Tibial nerve (tissue), 4 donors: ENCODE data around the gene NCL. TPM values are rescaled to one million over a fixed set of nuclear protein-coding genes. Genes with fewer than 3 reads are reported as not detected.
"Not testable (repeated sequence)": the region's sequence is repeated elsewhere in the genome, so short reads cannot be mapped to it uniquely, and the experiment has no call there.

ENCODE experiments used
- DNase-seq, 2 donors: peaks; one replicate each; pipeline ENCODE4 v3.0.0-alpha.2; 2019; ENCODE audit warnings: low spot score in 2 of 2
- H3K27ac ChIP-seq, 4 donors: fragments of 200-600 bp; sonication (generic) in 3 of 4; one replicate each; pipeline ENCODE4 v1.5.1; 2017 to 2019; ENCODE audit warnings: mild to moderate bottlenecking in 1 of 4
- H3K27me3 ChIP-seq, 2 donors: fragments of 200-600 bp; sonication (generic) in 1 of 2; one replicate each; pipeline versions ENCODE4 v1.5.1 to v1.6.0; 2017 to 2019
- H3K36me3 ChIP-seq, 3 donors: fragments of 200-600 bp; sonication (generic); one replicate each; pipeline ENCODE4 v1.5.1; 2018 to 2019
- H3K4me1 ChIP-seq, 4 donors: fragments of 200-600 bp; sonication (generic) in 3 of 4; one replicate each; pipeline ENCODE4 v1.5.1; 2017 to 2019
- H3K4me3 ChIP-seq, 4 donors: fragments of 200-600 bp; sonication (generic) in 3 of 4; one replicate each; pipeline ENCODE4 v1.5.1; 2017 to 2019; ENCODE audit warnings: mild to moderate bottlenecking in 1 of 4, moderate library complexity in 1 of 4
- H3K9me3 ChIP-seq, 4 donors: fragments of 200-600 bp; sonication (generic) in 3 of 4; one replicate each; pipeline ENCODE4 v1.5.1; 2017 to 2019
- EP300 ChIP-seq, 2 donors: sonication (generic); formaldehyde crosslinking; IDR thresholded peaks; one replicate each; pipeline ENCODE4 v1.6.1; 2017; ENCODE audit warnings: antibody characterized with exemption in 2 of 2, mild to moderate bottlenecking in 1 of 2
- POLR2A ChIP-seq, 2 donors: fragments of 450-650 bp; IDR thresholded peaks; one replicate each; pipeline ENCODE4 v1.6.1; 2017; ENCODE audit warnings: antibody characterized with exemption in 2 of 2, mild to moderate bottlenecking in 2 of 2, moderate library complexity in 2 of 2
- WGBS, 2 donors: methylation state at CpG; one replicate each; pipeline ENCODE4 v1.1.5; 2018; 5-methylcytosine and 5-hydroxymethylcytosine counted together
- total RNA-seq, 4 donors: library from RNA; depleted of rRNA; stranded (reverse); fragments of >200 nt; gene quantifications; one replicate each; pipeline ENCODE4 v1.1.0, GENCODE V29; 2016
- TF ChIP-seq, protein P1 (sequence below), 5 experiments: fragments of 200-600 bp in 3 of 5; fragments of 450-650 bp in 2 of 5; sonication (generic) in 3 of 5; IDR thresholded peaks; one replicate each; pipeline ENCODE4 v1.5.1; 2016 to 2019; ENCODE audit warnings: antibody characterized with exemption in 5 of 5, mild to moderate bottlenecking in 3 of 5, moderate library complexity in 2 of 5

Gene NCL
- total RNA-seq, 4 donors from 2014 or later, result 119 to 202 (median 143) TPM

DNA sequence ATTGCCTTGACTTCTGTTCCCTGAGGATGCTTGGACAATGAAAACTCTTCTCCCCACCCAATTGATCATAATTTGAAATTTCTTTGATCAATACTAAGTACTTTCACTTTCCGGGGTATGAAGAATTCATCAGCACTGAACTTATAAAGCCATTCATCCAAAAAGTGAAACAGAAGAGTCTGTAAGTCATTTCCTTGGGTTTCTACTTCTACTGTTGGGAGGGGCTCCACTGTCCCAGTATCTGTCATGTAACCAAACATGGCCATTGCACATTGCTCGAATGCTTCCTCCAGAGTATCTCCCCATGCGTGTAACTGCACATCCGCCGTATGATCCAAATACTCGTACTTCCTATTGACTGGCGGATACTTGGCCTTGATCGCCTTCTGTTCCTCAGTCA lies 30.3 kb downstream of the NCL start:
- DNase-seq, result no peak
- H3K27me3 ChIP-seq, result no peaks in the 10 kb centered on the region
- H3K27ac ChIP-seq, result no peak overlapping the region
- H3K36me3 ChIP-seq, result no peaks in the 10 kb centered on the region
- no peaks in the 10 kb centered on the region for H3K4me1 ChIP-seq
- H3K4me3 ChIP-seq, result no peak overlapping the region
- WGBS, 2 donors, result 87 to 95% methylated on average over 8 of the region's 8 CpGs
- H3K9me3 ChIP-seq, result peaks cover 0 to 17% (median 0%) of the 10 kb centered on the region in 4 donors
- TF ChIP-seq, protein P1, sequence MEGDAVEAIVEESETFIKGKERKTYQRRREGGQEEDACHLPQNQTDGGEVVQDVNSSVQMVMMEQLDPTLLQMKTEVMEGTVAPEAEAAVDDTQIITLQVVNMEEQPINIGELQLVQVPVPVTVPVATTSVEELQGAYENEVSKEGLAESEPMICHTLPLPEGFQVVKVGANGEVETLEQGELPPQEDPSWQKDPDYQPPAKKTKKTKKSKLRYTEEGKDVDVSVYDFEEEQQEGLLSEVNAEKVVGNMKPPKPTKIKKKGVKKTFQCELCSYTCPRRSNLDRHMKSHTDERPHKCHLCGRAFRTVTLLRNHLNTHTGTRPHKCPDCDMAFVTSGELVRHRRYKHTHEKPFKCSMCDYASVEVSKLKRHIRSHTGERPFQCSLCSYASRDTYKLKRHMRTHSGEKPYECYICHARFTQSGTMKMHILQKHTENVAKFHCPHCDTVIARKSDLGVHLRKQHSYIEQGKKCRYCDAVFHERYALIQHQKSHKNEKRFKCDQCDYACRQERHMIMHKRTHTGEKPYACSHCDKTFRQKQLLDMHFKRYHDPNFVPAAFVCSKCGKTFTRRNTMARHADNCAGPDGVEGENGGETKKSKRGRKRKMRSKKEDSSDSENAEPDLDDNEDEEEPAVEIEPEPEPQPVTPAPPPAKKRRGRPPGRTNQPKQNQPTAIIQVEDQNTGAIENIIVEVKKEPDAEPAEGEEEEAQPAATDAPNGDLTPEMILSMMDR (IDR thresholded peaks at IDR 0.05), result no peak
- no peak for TF ChIP-seq EP300 (IDR thresholded peaks at IDR 0.05)
- no peak for TF ChIP-seq POLR2A (IDR thresholded peaks at IDR 0.05)

DNA sequence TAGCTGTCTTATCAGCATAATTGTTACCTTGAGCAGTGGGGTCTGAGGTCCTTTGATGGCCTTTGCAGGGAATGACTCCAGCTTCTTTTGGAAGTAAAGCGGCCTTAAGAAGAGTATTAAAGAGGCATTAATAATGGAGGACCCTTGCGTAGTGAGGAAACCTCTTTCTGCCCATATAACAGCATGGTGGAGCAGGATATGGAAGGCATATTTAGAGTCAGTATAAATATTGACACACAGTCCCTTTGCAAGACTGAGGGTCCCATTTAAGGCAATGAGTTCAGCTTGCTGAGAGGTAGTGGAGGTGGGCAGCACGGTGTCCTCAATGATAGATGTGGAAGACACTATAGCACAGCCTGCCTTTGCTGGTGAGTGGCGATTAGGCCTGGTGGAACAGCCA lies 32.7 kb downstream of the NCL start:
- Histone ChIP-seq H3K27me3 (no peaks in the 10 kb centered on the region), H3K36me3 (no peaks in the 10 kb centered on the region), H3K4me3 (no peak overlapping the region), H3K4me1 (no peaks in the 10 kb centered on the region), H3K27ac (no peak overlapping the region), H3K9me3 (peaks cover 0 to 17% (median 0%) of the 10 kb centered on the region in 4 donors)
- TF ChIP-seq EP300 (IDR thresholded peaks at IDR 0.05) (no peak), POLR2A (IDR thresholded peaks at IDR 0.05) (no peak)
- TF ChIP-seq, protein P1 (IDR thresholded peaks at IDR 0.05), result no peak
- WGBS, 2 donors, result 90 to 97% methylated on average over 4 of the region's 4 CpGs
- DNase-seq, result no peak

GRCh38 chr2:231430437-231430836 lies 33.8 kb downstream of the NCL start:
- WGBS, 2 donors, result 81 to 85% methylated on average over 4 of the region's 4 CpGs
- H3K9me3 ChIP-seq, result peaks cover 0 to 17% (median 0%) of the 10 kb centered on the region in 4 donors
- not testable (repeated sequence) for H3K36me3 ChIP-seq, H3K27me3 ChIP-seq, H3K4me1 ChIP-seq, H3K27ac ChIP-seq, H3K4me3 ChIP-seq, DNase-seq

DNA sequence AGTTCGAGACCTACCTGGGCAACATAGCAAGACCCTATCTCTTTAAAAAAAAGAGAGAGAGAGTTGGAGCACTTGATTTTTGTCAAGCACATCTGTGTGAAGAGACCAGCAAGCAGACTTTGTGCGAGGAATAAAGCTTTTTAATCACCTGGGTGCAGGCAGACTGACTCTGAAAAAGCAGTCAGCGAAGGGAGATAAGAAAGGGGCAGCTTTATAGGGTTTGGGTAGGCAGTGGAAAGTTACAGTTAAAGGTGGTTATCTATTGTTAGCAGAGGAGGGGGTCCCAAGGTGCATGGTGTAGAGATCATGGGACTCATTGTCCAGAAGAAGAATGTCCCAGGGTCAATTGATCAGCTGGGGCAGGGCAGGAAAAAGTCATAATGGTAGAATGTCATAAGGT lies 34.4 kb downstream of the NCL start:
- Histone ChIP-seq H3K27me3 (no peaks in the 10 kb centered on the region), H3K4me3 (no peak overlapping the region), H3K4me1 (no peaks in the 10 kb centered on the region), H3K9me3 (peaks cover 0 to 17% (median 0%) of the 10 kb centered on the region in 4 donors), H3K36me3 (no peaks in the 10 kb centered on the region), H3K27ac (no peak overlapping the region)
- DNase-seq, result no peak
- TF ChIP-seq POLR2A (IDR thresholded peaks at IDR 0.05), result no peak
- TF ChIP-seq EP300 (IDR thresholded peaks at IDR 0.05), result no peak
- TF ChIP-seq, protein P1 (IDR thresholded peaks at IDR 0.05), result no peak
- WGBS, 2 donors, result 84 to 91% methylated on average over 3 of the region's 3 CpGs

- H3K4me3 ChIP-seq, result no peak overlapping the region
- TF ChIP-seq POLR2A (IDR thresholded peaks at IDR 0.05), result no peak
- no peak for TF ChIP-seq EP300 (IDR thresholded peaks at IDR 0.05)
- TF ChIP-seq, protein P1 (IDR thresholded peaks at IDR 0.05), result no peak
- H3K27ac ChIP-seq, result no peak overlapping the region
- 70 to 76% methylated on average over 6 of the region's 6 CpGs for WGBS, 2 donors
- H3K36me3 ChIP-seq, result no peaks in the 10 kb centered on the region
- no peaks in the 10 kb centered on the region for H3K27me3 ChIP-seq
- peaks cover 0 to 17% (median 0%) of the 10 kb centered on the region in 4 donors for H3K9me3 ChIP-seq
- no peak for DNase-seq
- H3K4me1 ChIP-seq, result no peaks in the 10 kb centered on the region
These were observed 35.1 kb downstream of the NCL start for GRCh38 chr2:231429152-231429551.

GRCh38 chr2:231427116-231427515 lies 37.2 kb downstream of the NCL start:
- Histone ChIP-seq H3K9me3 (peaks cover 0 to 15% (median 0%) of the 10 kb centered on the region in 4 donors), H3K4me1 (no peaks in the 10 kb centered on the region), H3K27ac (no peak overlapping the region), H3K36me3 (no peaks in the 10 kb centered on the region), H3K27me3 (no peaks in the 10 kb centered on the region), H3K4me3 (no peak overlapping the region)
- WGBS, 2 donors, result 87% methylated on average over 3 of the region's 3 CpGs
- TF ChIP-seq, protein P1 (IDR thresholded peaks at IDR 0.05), result no peak
- TF ChIP-seq POLR2A (IDR thresholded peaks at IDR 0.05) (no peak), EP300 (IDR thresholded peaks at IDR 0.05) (no peak)
- no peak for DNase-seq
